GM12878 (cell line): ENCODE data around the gene AJM1. TPM values are rescaled to one million over a fixed set of nuclear protein-coding genes. Genes with fewer than 3 reads are reported as not detected.

Source experiments
- ATAC-seq: fragments of 200-7000 bp; cut with Tn5 transposase; 3 replicates; pipeline ENCODE4 v1.9.1; 2020; ENCODE audit warnings: mild to moderate bottlenecking, moderate library complexity
- BruUV-seq: library from RNA; stranded (reverse); fragments of 400-500 nt; replicated peaks from 2 replicates; lab custom pipeline; 2021; lab: Mats Ljungman, UMichigan
- CTCF ChIA-PET: fragments of 300-600 bp; sonication (Branson Sonifier 250); formaldehyde crosslinking; extraction: SDS; loops from one replicate; lab custom pipeline; 2021; ENCODE audit warnings: inconsistent platforms; lab: Yijun Ruan, JAX
- POLR2A ChIA-PET: fragments of 350-600 bp; formaldehyde crosslinking; extraction: SDS; loops from one replicate; lab custom pipeline; 2021; ENCODE audit warnings: inconsistent platforms; lab: Charles Lee
- RAD21 ChIA-PET: fragments of 300-600 bp; sonication (Branson Sonifier 250); formaldehyde crosslinking; loops from one replicate; lab custom pipeline; 2023; ENCODE audit warnings: antibody characterized with exemption; ENCODE audit not compliant: unreplicated experiment; lab: Charles Lee
- SMC1A ChIA-PET: fragments of 300-600 bp; sonication (Branson Sonifier 250); formaldehyde crosslinking; loops from one replicate; lab custom pipeline; 2023; ENCODE audit not compliant: unreplicated experiment, uncharacterized antibody; lab: Charles Lee
- DNase-seq: peaks from one replicate; pipeline ENCODE4 v3.0.0-alpha.2; 2011; ENCODE audit warnings: low read depth, low spot score
- FAIRE-seq: peaks from 3 replicates; lab custom pipeline; 2011; peaks lifted over from hg19 to GRCh38; lab: Jason Lieb, UNC
- H2AFZ ChIP-seq: 2 replicates; pipeline ENCODE4 v1.6.0; 2011; ENCODE audit warnings: low read depth, low read length, control low read depth; ENCODE audit not compliant: control insufficient read depth
- H3K27ac ChIP-seq: 2 replicates; pipeline ENCODE4 v1.5.1; 2011; ENCODE audit warnings: control low read depth; ENCODE audit not compliant: control insufficient read depth, insufficient read depth
- H3K27me3 ChIP-seq, 2 experiments: replicated peaks in 1 of 2; 2 replicates each; pipeline versions ENCODE4 v1.6.0 to v1.6.1; 2011; ENCODE audit warnings: low read length in 1 of 2; ENCODE audit not compliant: control insufficient read depth in 2 of 2, insufficient read depth in 2 of 2
- H3K36me3 ChIP-seq, 2 experiments: 2 replicates each; pipeline ENCODE4 v1.5.1; 2011; ENCODE audit warnings: low read length in 1 of 2; ENCODE audit not compliant: control insufficient read depth in 2 of 2, insufficient read depth in 2 of 2
- H3K4me1 ChIP-seq: 2 replicates; pipeline ENCODE4 v1.6.1; 2011; ENCODE audit warnings: mild to moderate bottlenecking, low read length, moderate library complexity, mixed read lengths; ENCODE audit not compliant: control insufficient read depth, insufficient read depth
- H3K4me2 ChIP-seq: 2 replicates; pipeline ENCODE4 v1.6.0; 2011; ENCODE audit warnings: control low read depth; ENCODE audit not compliant: control insufficient read depth, insufficient read depth
- H3K4me3 ChIP-seq: fragments of 200-600 bp; sonication (generic); 2 replicates; pipeline ENCODE4 v1.5.1; 2016
- H3K79me2 ChIP-seq: 2 replicates; pipeline ENCODE4 v1.6.0; 2011; ENCODE audit warnings: low read length; ENCODE audit not compliant: control insufficient read depth, insufficient read depth
- H3K9ac ChIP-seq: 2 replicates; pipeline ENCODE4 v1.8.0; 2011; ENCODE audit warnings: low read length, control low read depth, mixed read lengths; ENCODE audit not compliant: control insufficient read depth, insufficient read depth
- H3K9me3 ChIP-seq: replicated peaks from 3 replicates; pipeline ENCODE4 v1.5.1; 2011; ENCODE audit warnings: mild to moderate bottlenecking, low read length; ENCODE audit not compliant: control insufficient read depth, insufficient read depth
- H4K20me1 ChIP-seq: 2 replicates; pipeline ENCODE4 v1.6.0; 2011; ENCODE audit not compliant: control insufficient read depth, insufficient read depth
- GATAD2B ChIP-seq: fragments of 450-650 bp; conservative IDR thresholded peaks from 2 replicates; pipeline ENCODE4 v1.6.1; 2017; ENCODE audit warnings: low read depth, mild to moderate bottlenecking, moderate library complexity
- KDM1A ChIP-seq: fragments of 200-600 bp; sonication (generic); IDR thresholded peaks from 2 replicates; pipeline ENCODE4 v1.6.1; 2016; ENCODE audit warnings: borderline replicate concordance
- POLR2A ChIP-seq: IDR thresholded peaks from 2 replicates; pipeline ENCODE4 v1.6.1; 2011; ENCODE audit warnings: low read depth, mild to moderate bottlenecking, low read length
- RCOR1 ChIP-seq: conservative IDR thresholded peaks from 2 replicates; pipeline ENCODE4 v1.6.1; 2012; ENCODE audit warnings: low read depth, low read length, improper control_type of control experiment
- TCF3 ChIP-seq: IDR thresholded peaks from 2 replicates; pipeline ENCODE4 v1.6.1; 2012; ENCODE audit warnings: low read depth, mild to moderate bottlenecking, low read length, borderline replicate concordance; ENCODE audit not compliant: insufficient read depth
- YBX1 ChIP-seq: fragments of 450-650 bp; IDR thresholded peaks from 2 replicates; pipeline ENCODE4 v1.6.1; 2016; ENCODE audit warnings: antibody characterized with exemption
- WGBS: methylation state at CpG from one replicate; pipeline ENCODE4 v1.1.6; 2016; ENCODE audit warnings: low lambda C conversion rate; ENCODE audit not compliant: insufficient replicate concordance, insufficient coverage; ENCODE audit errors: missing lambda C conversion rate; 5-methylcytosine and 5-hydroxymethylcytosine counted together
- in situ Hi-C: fragments of 300-500 bp; cut with MboI; formaldehyde crosslinking; loops from 9 replicates; pipeline ENCODE4 v1.14.3; 2018; ENCODE audit warnings: mixed read lengths
- intact Hi-C: fragments of 100-400 bp; cut with micrococcal nuclease; formaldehyde crosslinking; loops from one replicate; pipeline ENCODE4 v1.14.2; 2022; ENCODE audit not compliant: unreplicated experiment
- polyA plus RNA-seq, 11 experiments: library from polyadenylated mRNA; depleted of rRNA in 4 of 11; unstranded in 6 of 11; stranded (reverse) in 5 of 11; fragments of >200 nt; fragmentation: Nextera tagmentation in 4 of 11; fragmentation: Illumina TruSeq in 1 of 11; extraction: Ambion mirVana in 4 of 11; extraction: Trizol in 1 of 11; gene quantifications; 1 replicate in 1 of 11; 2 replicates in 10 of 11; pipeline versions ENCODE4 v1.2.1 to v1.2.3, GENCODE V29; 2011 to 2016; ENCODE audit warnings: inconsistent platforms in 2 of 11, missing spikeins in 2 of 11, low read depth in 1 of 11
- total RNA-seq, 4 experiments: library from RNA; depleted of rRNA in 3 of 4; stranded (reverse); fragments of >200 nt in 3 of 4; fragmentation: Illumina TruSeq in 1 of 4; extraction: Trizol in 1 of 4; gene quantifications; 2 replicates each; pipeline versions ENCODE4 v1.2.1 to v1.2.3, GENCODE V29; 2013 to 2021
- TF ChIP-seq, protein P1 (sequence below): fragments of 150-350 bp; IDR thresholded peaks from 2 replicates; pipeline ENCODE4 v1.6.1; 2014; ENCODE audit warnings: mild to moderate bottlenecking, low read depth, low read length

The AJM1 gene
- total and polyA plus RNA-seq, 10 of the 15 experiments (the other 5 are each of a cell fraction or from before 2014, with no cell fraction given) = 0.06 to 2.5 (median 1.0) TPM; not detected in 2

DNA sequence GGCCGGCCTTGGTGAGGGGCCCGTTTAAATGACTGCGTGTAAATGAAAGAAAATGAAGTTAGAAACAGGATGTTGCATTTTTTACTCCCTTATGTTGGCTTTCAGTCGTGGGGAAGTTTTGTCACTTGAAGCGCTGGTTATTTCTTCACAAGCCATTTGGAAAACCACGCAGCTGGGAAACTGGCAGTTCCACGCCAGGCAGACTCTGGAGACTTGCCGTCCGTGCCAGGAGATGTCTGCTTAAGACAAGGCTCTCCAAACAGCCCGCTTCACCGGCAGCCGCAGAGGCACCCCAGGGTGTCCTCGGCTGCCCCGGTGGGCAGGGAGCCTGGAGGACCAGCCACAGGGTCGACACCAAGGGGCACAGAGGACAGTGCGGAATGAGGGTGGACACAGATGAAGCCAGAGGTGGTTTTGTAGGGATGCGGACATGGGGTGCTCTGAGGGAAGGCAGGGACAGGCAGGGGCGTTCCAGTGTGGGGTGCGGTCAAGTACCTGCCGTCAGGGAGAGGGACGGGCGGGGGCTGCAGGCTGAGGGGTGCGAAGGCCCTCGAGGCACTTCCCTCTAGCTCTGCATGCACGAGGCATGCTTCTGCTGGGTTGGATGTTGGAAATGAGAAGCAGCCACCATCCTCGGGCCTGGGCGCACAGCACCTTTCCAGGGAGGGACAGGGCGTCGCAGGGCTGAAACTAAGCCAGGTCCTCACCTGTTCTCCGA, 11.1 kb upstream of the AJM1 start:
- Histone ChIP-seq H4K20me1 (no peaks in the 10 kb centered on the region), H3K9me3 (no peaks in the 10 kb centered on the region), H2AFZ (no peak overlapping the region), H3K27me3 (no peaks in the 10 kb centered on the region), H3K36me3 (peaks cover 5 to 12% of the 10 kb centered on the region in 2 experiments), H3K9ac (no peak overlapping the region), H3K4me3 (no peak overlapping the region), H3K4me2 (no peak overlapping the region), H3K4me1 (no peaks in the 10 kb centered on the region), H3K27ac (no peak overlapping the region), H3K79me2 (no peaks in the 10 kb centered on the region)
- intact Hi-C loops (no loop called here), in situ Hi-C loops (no loop called here)
- 96% methylated on average over 23 of the region's 30 CpGs for WGBS
- no TSS peak for BruUV-seq
- ChIA-PET POLR2A (no interaction called here), SMC1A (no interaction called here), RAD21 (no interaction called here), CTCF (no interaction called here)
- DNase-seq (no peak), FAIRE-seq (no peak), ATAC-seq (no peak)
- 0 out of 2 replicates have a peak, but pooled peaks have one; percentile 10 for TF ChIP-seq POLR2A
- TF ChIP-seq, protein P1, sequence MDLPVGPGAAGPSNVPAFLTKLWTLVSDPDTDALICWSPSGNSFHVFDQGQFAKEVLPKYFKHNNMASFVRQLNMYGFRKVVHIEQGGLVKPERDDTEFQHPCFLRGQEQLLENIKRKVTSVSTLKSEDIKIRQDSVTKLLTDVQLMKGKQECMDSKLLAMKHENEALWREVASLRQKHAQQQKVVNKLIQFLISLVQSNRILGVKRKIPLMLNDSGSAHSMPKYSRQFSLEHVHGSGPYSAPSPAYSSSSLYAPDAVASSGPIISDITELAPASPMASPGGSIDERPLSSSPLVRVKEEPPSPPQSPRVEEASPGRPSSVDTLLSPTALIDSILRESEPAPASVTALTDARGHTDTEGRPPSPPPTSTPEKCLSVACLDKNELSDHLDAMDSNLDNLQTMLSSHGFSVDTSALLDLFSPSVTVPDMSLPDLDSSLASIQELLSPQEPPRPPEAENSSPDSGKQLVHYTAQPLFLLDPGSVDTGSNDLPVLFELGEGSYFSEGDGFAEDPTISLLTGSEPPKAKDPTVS = no peak

DNA sequence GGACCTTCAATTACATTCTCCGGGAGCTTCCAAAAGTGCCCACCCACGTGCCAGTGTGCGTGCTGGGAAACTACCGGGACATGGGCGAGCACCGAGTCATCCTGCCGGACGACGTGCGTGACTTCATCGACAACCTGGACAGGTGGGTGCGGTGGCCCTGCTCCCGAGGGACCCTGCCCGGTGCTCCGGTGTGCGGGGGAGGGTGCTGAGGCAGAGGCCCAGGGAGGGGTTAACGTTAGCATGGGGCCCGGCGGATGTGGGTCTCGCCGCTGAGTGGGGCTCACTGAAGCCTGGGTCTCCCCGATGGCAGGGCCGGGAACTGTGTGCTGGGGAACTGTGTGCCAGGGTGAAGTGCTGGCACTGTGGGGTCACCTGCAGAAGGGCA, 10.6 kb upstream of the AJM1 start:
- H3K27me3 ChIP-seq = no peaks in the 10 kb centered on the region
- no TSS peak for BruUV-seq
- DNase-seq (no peak), ATAC-seq (no peak), FAIRE-seq (no peak)
- no peaks in the 10 kb centered on the region for H3K9me3 ChIP-seq
- H3K36me3 ChIP-seq = peaks cover 3 to 12% of the 10 kb centered on the region in 2 experiments
- H3K4me2 ChIP-seq = no peak overlapping the region
- no peaks in the 10 kb centered on the region for H3K79me2 ChIP-seq
- SMC1A ChIA-PET = no interaction called here
- TF ChIP-seq RCOR1 = no peak
- no peak for TF ChIP-seq KDM1A
- no peak for TF ChIP-seq GATAD2B
- 0 out of 2 replicates have a peak, but pooled peaks have one; percentile 24 for TF ChIP-seq TCF3
- no peak for TF ChIP-seq YBX1
- TF ChIP-seq POLR2A = 0 out of 2 replicates have a peak, but pooled peaks have one; percentile 38
- no peak overlapping the region for H2AFZ ChIP-seq
- CTCF ChIA-PET = no interaction called here
- H3K27ac ChIP-seq = no peak overlapping the region
- H3K9ac ChIP-seq = no peak overlapping the region
- POLR2A ChIA-PET = no interaction called here
- RAD21 ChIA-PET = no interaction called here
- H3K4me1 ChIP-seq = no peaks in the 10 kb centered on the region
- in situ Hi-C loops = no loop called here
- 97% methylated on average over 23 of the region's 23 CpGs for WGBS
- no peaks in the 10 kb centered on the region for H4K20me1 ChIP-seq
- H3K4me3 ChIP-seq = no peak overlapping the region
- intact Hi-C loops = no loop called here
